Skeletal muscle tissue (tissue), 5 donors: Measurements from ENCODE around the gene TMEM222. TPM values are rescaled to one million over a fixed set of nuclear protein-coding genes. Genes with fewer than 3 reads are reported as not detected.
"Not testable (repeated sequence)": the region's sequence is repeated elsewhere in the genome, so short reads cannot be mapped to it uniquely, and the experiment has no call there.

Experiments
- H3K27ac ChIP-seq: one replicate; pipeline ENCODE4 v1.7.0; 2013; ENCODE audit warnings: mild to moderate bottlenecking, low read depth, low read length, inconsistent platforms
- H3K27me3 ChIP-seq, 3 donors: one replicate each; pipeline ENCODE4 v1.7.0; 2013; ENCODE audit warnings: low read length in 3 of 3; ENCODE audit not compliant: control insufficient read depth in 3 of 3, insufficient read depth in 3 of 3
- H3K36me3 ChIP-seq, 3 donors: one replicate each; pipeline ENCODE4 v1.7.0; 2013; ENCODE audit warnings: low read length in 3 of 3; ENCODE audit not compliant: control insufficient read depth in 3 of 3, insufficient read depth in 3 of 3
- H3K4me1 ChIP-seq, 3 donors: one replicate each; pipeline ENCODE4 v1.7.0; 2013; ENCODE audit warnings: low read length in 3 of 3, mild to moderate bottlenecking in 3 of 3; ENCODE audit not compliant: control insufficient read depth in 3 of 3, insufficient read depth in 3 of 3
- H3K4me3 ChIP-seq, 3 donors: one replicate each; pipeline ENCODE4 v1.7.0; 2013; ENCODE audit warnings: low read length in 3 of 3
- H3K9ac ChIP-seq, 3 donors: one replicate each; pipeline ENCODE4 v1.7.0; 2013; ENCODE audit warnings: low read length in 3 of 3, mild to moderate bottlenecking in 3 of 3, moderate library complexity in 2 of 3, low read depth in 1 of 3
- H3K9me3 ChIP-seq, 3 donors: one replicate each; pipeline ENCODE4 v1.7.0; 2013; ENCODE audit warnings: low read length in 3 of 3; ENCODE audit not compliant: control insufficient read depth in 3 of 3
- small RNA-seq: library from RNA; depleted of rRNA; stranded (forward); fragments of <200 nt; gene quantifications from one replicate; pipeline ENCODE3, GENCODE V24; 2014
- total RNA-seq: library from RNA; depleted of rRNA; stranded (reverse); fragments of >200 nt; gene quantifications from one replicate; pipeline ENCODE4 v1.2.3, GENCODE V29; 2014
- donor health status: Osteomylitis.

Gene TMEM222
- total RNA-seq, 1 donor from 2014 or later: 14.1 TPM

- Histone ChIP-seq H3K4me1 (peaks cover 12 to 15% (median 13%) of the 10 kb centered on the region in 3 donors), H3K27ac (no peak overlapping the region), H3K9me3 (no peaks in the 10 kb centered on the region), H3K9ac (no peak overlapping the region), H3K36me3 (no peaks in the 10 kb centered on the region), H3K4me3 (no peak overlapping the region), H3K27me3 (peaks cover 0 to 4% (median 3%) of the 10 kb centered on the region in 3 donors)
These were observed 61.7 kb downstream of the TMEM222 start for GRCh38 chr1:27383661-27384060.

DNA sequence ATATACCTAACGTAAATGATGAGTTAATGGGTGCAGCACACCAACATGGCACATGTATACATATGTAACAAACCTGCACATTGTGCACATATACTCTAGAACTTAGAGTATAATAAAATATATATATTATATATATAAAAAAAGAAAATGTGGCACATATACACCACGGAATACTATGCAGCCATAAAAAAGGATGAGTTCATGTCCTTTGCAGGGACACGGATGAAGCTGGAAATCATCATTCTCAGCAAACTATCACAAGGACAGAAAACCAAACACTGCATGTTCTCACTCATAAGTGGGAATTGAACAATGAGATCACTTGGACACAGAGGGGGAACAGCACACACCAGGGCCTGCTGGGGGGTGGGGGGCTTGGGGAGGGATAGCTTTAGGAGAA, 62.8 kb downstream of the TMEM222 start:
- H3K36me3 ChIP-seq, H3K27me3 ChIP-seq, H3K27ac ChIP-seq, H3K4me3 ChIP-seq, H3K9me3 ChIP-seq, H3K9ac ChIP-seq: not testable (repeated sequence)
- H3K4me1 ChIP-seq: peaks cover 12 to 16% (median 13%) of the 10 kb centered on the region in 3 donors

Small RNA genes lying within 50 kb of the gene (small RNA-seq; reads per million reads assigned to genes)
- not detected for gene RNU6-48P

Other genes with a start within 250 kb of the TMEM222 start
- 1.6 TPM for gene SLC9A1, start 167.0 kb upstream of the TMEM222 start, total RNA-seq
- 13.0 TPM for gene WDTC1, start 87.5 kb upstream of the TMEM222 start, total RNA-seq
- under 0.01 TPM for gene SYTL1, start 19.9 kb downstream of the TMEM222 start, total RNA-seq
- 4.2 TPM for gene MAP3K6, start 44.8 kb downstream of the TMEM222 start, total RNA-seq
- not detected for gene FCN3, start 52.7 kb downstream of the TMEM222 start, total RNA-seq
- not detected for gene CD164L2, start 61.2 kb downstream of the TMEM222 start, total RNA-seq
- under 0.01 TPM for gene GPR3, start 70.5 kb downstream of the TMEM222 start, total RNA-seq
- gene WASF2, start 168.0 kb downstream of the TMEM222 start, total RNA-seq: 25.6 TPM